ENCODE results near the gene ZNF677.
"Not testable (repeated sequence)": the region's sequence is repeated elsewhere in the genome, so short reads cannot be mapped to it uniquely, and the experiment has no call there.

Gene ZNF677

DNA sequence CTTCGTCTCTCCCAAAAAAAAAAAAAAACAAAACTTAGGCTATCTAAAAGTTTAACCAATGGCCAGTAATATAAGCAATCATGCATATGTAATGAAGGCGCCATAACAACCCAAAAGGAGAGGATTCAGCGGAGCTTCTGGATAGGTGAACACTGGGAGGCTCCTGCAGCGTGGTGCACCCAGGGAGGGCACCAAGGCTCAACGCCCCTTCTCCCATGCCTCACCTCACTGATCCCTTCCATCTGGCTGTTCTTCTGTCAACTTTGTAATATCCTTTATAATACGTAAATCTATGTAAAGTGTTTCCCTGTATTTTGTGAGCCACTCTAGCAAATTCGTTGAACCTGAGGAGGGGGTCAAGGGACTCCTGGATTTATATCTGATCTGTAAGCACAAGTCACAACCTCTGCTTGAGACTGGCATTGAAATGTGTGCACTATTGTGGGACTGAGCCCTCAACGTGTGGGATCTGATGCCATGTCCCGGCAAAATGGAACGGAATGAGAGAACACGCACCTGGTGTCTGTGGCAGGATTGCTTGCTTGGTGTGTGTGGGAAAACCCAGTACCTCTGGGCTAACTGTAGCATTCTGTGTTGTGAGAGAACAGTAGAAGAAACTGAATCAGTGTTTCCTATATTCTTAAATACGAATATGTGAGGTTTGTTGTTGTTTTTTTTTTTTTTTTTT is 61.0 kb downstream of the ZNF677 start:
- no peak for DNase-seq (ENCODE audit: low read depth in 4 of 4, low spot score in 1 of 4)

DNA sequence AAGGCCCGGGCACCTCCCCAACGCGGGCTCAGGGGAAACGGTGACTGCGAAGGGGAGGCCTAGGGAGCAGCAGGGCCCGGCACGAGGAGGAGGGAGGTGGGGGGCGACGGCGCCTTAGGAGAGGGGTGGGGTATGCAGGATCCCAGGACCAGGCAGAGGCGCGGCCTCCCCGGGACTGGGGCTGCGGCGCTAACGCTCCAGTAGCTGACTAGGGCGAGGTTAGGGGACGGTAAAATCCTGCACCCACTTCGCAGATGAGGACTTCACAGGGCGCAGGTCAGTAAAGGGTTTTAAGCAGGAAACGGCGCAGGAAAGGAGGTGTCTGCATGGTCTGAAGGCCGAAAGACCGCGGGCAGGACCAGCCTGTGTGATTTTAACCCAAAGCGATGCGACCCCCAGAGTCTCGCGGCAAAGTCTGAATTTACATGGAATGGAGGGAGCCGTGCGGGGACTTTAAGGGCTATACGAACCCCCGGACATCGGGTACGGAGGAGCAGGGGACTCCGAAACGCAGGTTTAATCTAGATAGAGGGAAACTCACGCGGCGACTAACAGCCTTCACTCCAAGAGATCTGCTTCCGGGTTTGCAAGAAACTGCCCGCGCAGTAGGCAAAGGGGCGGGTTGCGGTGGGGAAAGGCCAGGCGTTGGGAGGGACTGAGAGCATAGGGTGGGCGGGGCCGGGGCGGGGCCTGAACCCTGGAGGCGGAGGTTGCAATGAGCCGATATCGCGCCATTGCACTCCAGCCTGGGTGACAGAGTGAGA is 61.7 kb downstream of the ZNF677 start, which contains the start of gene ZNF665:
Gene ZNF665, minus strand, starts transcription at position 588 of the 764 bp plus-strand sequence. CDS start 10,460 bp downstream, outside the sequence.
- peak; percentile 40 to 68 (median 52) for DNase-seq (ENCODE audit: low read depth in 4 of 4, low spot score in 1 of 4)

DNA sequence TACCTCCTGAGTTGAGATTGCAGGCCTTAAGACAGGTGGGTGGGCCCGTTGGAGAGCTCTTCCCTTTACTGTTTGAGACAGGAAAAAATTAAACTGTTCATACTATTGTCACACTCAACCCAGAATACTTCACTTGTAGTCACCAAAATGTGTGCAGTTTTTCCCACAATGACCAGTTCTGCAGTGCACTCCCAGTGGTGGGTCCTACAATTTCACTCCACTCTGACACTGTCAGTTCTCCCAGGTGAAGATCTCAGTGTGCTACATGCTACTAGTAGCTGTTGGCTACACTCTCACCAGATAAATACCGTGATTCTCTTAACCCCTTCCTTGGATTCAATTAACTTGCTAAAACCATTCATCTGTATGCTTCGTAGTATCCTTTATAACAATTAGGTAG is 64.4 kb downstream of the ZNF677 start:
- DNase-seq (ENCODE audit: low read depth in 4 of 4, low spot score in 1 of 4) = no peak

DNA sequence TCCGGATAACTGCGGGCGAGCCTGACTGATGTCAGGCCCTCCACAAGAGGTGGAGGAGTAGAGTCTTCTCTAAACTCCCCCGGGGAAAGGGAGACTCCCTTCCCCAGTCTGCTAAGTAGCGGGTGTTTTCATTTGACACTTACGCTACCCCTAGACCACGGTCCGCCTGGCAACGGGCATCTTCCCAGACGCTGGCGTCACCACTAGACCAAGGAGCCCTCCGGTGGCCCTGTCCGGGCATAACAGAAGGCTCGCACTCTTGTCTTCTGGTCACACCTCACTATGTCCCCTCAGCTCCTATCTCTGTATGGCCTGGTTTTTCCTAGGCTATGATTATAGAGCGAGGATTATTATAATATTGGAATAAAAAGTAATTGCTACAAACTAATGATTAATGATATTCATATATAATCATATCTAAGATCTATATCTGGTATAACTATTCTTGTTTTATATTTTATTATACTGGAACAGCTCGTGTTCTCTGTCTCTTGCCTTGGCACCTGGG is 64.9 kb downstream of the ZNF677 start:
- DNase-seq (ENCODE audit: low read depth in 4 of 4, low spot score in 1 of 4) = not testable (repeated sequence)

Data from stimulated activated CD4-positive, alpha-beta T cell treated with anti-CD3 and anti-CD28 coated beads, Interleukin-1b, Interleukin-23, amount 100 ng/mL, for 24 hours (primary cell).